Testis (tissue), 3 donors: Measurements from ENCODE around the gene RABIF. TPM values are rescaled to one million over a fixed set of nuclear protein-coding genes. Genes with fewer than 3 reads are reported as not detected.

Experiments used
- DNase-seq: peaks from one replicate; pipeline ENCODE4 v3.0.0-alpha.2; 2019
- H3K27ac ChIP-seq, 2 donors: fragments of 200-600 bp; sonication (generic); one replicate each; pipeline ENCODE4 v1.5.1; 2019
- H3K27me3 ChIP-seq: fragments of 200-600 bp; sonication (generic); one replicate; pipeline ENCODE4 v1.5.1; 2019
- H3K36me3 ChIP-seq: fragments of 200-600 bp; sonication (generic); one replicate; pipeline ENCODE4 v1.5.1; 2017; ENCODE audit warnings: low read depth; ENCODE audit errors: missing control alignments
- H3K4me1 ChIP-seq: fragments of 200-600 bp; sonication (generic); one replicate; pipeline ENCODE4 v1.5.1; 2019
- H3K4me3 ChIP-seq, 2 donors: fragments of 200-600 bp; sonication (generic); one replicate each; pipeline ENCODE4 v1.5.1; 2017 to 2019
- H3K9me3 ChIP-seq: fragments of 200-600 bp; sonication (generic); one replicate; pipeline ENCODE4 v1.5.1; 2017
- POLR2A ChIP-seq: fragments of 450-650 bp; IDR thresholded peaks from one replicate; pipeline ENCODE4 v1.6.1; 2017; ENCODE audit warnings: antibody characterized with exemption, mild to moderate bottlenecking, moderate library complexity
- WGBS, 2 donors: methylation state at CpG; one replicate each; pipeline ENCODE4 v1.1.5; 2018; 5-methylcytosine and 5-hydroxymethylcytosine counted together
- intact Hi-C: fragments of 100-400 bp; cut with DNase I; formaldehyde crosslinking; loops from one replicate; pipeline ENCODE4 v1.15.1; 2023; ENCODE audit warnings: low total_unique reads
- polyA plus RNA-seq: library from polyadenylated mRNA; stranded (reverse); fragments of 350-450 nt; fragmentation: Illumina TruSeq; extraction: RNeasy Lipid Tissue Mini Kit (QIAGEN cat#74804); gene quantifications from one replicate; pipeline ENCODE4 v1.2.3, GENCODE V29; 2014; ENCODE audit warnings: low read depth, low replicate concordance; ENCODE audit not compliant: insufficient read depth
- total RNA-seq, 2 donors: library from RNA; depleted of rRNA; stranded (reverse); fragments of >200 nt; gene quantifications; one replicate each; pipeline ENCODE4 v1.2.3, GENCODE V29; 2016
- TF ChIP-seq, protein P1 (sequence below), 3 experiments: fragments of 450-650 bp in 2 of 3; fragments of 200-600 bp in 1 of 3; sonication (generic) in 1 of 3; IDR thresholded peaks; one replicate each; pipeline ENCODE4 v1.5.1; 2016 to 2019; ENCODE audit warnings: antibody characterized with exemption in 3 of 3, mild to moderate bottlenecking in 2 of 3, moderate library complexity in 1 of 3

The RABIF gene
- total and polyA plus RNA-seq, 3 donors from 2014 or later, result 19.1 to 35.2 (median 19.5) TPM

DNA sequence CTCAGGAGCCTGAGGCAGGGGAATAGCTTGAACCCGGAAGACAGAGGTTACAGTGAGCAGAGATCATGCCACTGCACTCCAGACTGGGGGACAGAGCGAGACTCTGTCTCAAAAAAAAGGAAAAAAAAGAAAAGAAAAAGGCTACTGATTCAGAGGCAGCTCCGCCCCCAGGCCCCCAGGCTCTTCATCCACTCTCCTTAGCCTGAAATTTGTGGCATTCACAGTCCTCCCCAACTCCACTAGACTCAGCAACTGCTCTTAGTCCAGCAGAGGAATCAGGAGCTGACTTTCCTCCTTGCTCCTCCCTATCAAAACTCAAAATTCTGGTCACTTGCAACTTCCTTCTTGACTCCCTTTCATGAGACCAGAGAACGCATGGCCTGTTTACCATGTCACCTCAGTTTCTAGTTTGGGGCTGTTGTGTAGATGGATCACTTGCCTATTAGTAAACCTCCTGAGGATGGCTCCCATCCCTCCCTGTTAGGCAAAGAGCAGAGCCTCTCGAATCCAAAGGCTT is 51.1 kb downstream of the RABIF start:
- 94% methylated on average over 5 of the region's 5 CpGs for WGBS, 2 donors
- H3K36me3 ChIP-seq, result no peaks in the 10 kb centered on the region

DNA sequence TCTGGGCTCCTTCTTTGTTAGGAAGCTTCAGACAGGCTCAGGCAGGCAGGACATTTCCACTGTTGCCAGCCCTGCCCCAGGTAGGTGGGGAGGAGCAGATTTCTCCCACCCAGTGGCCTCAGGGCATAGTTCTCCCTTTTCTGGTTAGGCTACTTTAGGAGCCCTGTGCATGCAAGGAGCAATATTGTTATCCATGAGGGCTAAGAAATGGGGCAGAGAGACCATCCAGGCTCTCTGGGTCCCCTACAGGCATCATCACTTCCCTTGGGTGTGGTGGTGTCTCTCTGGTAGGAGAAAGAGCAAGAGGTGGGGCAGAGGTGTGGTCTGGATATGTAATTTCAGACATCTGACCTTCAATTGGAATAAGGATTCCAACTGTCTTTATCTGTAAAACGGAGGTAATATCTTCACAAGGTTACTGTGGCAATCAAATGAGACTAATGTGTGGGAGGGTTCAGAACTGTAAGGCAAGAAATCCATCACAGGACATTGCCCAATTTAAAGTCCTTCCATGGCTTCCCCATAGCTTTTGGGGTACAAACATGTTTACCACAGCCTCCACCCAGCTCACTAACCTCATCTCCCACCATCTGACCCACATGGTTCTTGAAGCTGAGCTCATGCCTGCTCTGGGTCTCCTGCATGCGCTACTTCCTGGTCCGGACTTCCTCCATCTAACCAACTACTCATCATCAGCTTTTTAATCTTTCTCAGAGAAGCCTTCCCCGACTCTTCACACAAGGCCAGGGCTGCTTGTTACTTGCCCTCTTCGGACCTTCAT is 52.1 kb downstream of the RABIF start:
- no peaks in the 10 kb centered on the region for H3K4me1 ChIP-seq
- no peaks in the 10 kb centered on the region for H3K27me3 ChIP-seq
- no peak overlapping the region for H3K4me3 ChIP-seq
- intact Hi-C loops, result no loop called here
- TF ChIP-seq, protein P1, sequence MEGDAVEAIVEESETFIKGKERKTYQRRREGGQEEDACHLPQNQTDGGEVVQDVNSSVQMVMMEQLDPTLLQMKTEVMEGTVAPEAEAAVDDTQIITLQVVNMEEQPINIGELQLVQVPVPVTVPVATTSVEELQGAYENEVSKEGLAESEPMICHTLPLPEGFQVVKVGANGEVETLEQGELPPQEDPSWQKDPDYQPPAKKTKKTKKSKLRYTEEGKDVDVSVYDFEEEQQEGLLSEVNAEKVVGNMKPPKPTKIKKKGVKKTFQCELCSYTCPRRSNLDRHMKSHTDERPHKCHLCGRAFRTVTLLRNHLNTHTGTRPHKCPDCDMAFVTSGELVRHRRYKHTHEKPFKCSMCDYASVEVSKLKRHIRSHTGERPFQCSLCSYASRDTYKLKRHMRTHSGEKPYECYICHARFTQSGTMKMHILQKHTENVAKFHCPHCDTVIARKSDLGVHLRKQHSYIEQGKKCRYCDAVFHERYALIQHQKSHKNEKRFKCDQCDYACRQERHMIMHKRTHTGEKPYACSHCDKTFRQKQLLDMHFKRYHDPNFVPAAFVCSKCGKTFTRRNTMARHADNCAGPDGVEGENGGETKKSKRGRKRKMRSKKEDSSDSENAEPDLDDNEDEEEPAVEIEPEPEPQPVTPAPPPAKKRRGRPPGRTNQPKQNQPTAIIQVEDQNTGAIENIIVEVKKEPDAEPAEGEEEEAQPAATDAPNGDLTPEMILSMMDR (IDR thresholded peaks at IDR 0.05), result no peak
- TF ChIP-seq POLR2A, result no peak
- no peak for DNase-seq
- WGBS, 2 donors, result 70 to 71% methylated on average over 5 of the region's 5 CpGs
- no peaks in the 10 kb centered on the region for H3K36me3 ChIP-seq
- H3K9me3 ChIP-seq, result no peaks in the 10 kb centered on the region
- H3K27ac ChIP-seq, result no peak overlapping the region

More for the DNA sequence above, 51.1 kb downstream of the RABIF start:
- intact Hi-C loops, result no loop called here
- Histone ChIP-seq H3K4me3 (no peak overlapping the region), H3K9me3 (no peaks in the 10 kb centered on the region), H3K4me1 (no peaks in the 10 kb centered on the region), H3K27me3 (no peaks in the 10 kb centered on the region), H3K27ac (no peak overlapping the region)
- no peak for TF ChIP-seq POLR2A
- TF ChIP-seq, protein P1 (IDR thresholded peaks at IDR 0.05), result no peak
- DNase-seq, result no peak

DNA sequence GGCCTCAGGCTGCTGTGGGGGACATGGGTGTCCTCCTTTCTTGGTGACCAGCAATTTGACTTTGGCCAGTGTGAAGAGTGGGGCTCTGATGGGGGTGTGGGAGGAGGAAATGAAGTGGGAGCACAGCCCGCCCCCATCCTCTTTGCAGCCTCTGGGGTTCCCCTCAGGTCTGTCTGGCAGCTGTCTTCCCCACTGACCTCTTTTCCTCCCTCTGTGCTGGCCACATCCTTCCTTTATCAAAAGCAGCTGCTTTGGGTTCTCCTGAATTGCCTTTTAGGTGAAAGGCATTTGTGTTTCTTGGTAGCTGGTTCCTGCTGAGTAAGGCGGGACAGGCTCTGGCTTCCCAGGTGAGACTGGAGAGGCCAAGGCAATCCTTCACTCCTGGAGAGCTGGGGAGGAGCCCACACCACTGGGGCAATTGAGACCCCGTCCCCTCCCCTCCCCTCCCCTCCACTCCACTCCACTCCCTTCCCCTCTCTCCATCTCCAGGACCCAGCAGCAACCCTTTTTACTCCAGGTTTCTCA is 53.3 kb downstream of the RABIF start:
- intact Hi-C loops, result no loop called here
- Histone ChIP-seq H3K36me3 (no peaks in the 10 kb centered on the region), H3K9me3 (no peaks in the 10 kb centered on the region), H3K4me1 (no peaks in the 10 kb centered on the region), H3K27me3 (no peaks in the 10 kb centered on the region), H3K27ac (no peak overlapping the region), H3K4me3 (no peak overlapping the region)
- no peak for DNase-seq
- no peak for TF ChIP-seq POLR2A
- TF ChIP-seq, protein P1 (IDR thresholded peaks at IDR 0.05), result no peak
- 51 to 63% methylated on average over 3 of the region's 3 CpGs for WGBS, 2 donors

DNA sequence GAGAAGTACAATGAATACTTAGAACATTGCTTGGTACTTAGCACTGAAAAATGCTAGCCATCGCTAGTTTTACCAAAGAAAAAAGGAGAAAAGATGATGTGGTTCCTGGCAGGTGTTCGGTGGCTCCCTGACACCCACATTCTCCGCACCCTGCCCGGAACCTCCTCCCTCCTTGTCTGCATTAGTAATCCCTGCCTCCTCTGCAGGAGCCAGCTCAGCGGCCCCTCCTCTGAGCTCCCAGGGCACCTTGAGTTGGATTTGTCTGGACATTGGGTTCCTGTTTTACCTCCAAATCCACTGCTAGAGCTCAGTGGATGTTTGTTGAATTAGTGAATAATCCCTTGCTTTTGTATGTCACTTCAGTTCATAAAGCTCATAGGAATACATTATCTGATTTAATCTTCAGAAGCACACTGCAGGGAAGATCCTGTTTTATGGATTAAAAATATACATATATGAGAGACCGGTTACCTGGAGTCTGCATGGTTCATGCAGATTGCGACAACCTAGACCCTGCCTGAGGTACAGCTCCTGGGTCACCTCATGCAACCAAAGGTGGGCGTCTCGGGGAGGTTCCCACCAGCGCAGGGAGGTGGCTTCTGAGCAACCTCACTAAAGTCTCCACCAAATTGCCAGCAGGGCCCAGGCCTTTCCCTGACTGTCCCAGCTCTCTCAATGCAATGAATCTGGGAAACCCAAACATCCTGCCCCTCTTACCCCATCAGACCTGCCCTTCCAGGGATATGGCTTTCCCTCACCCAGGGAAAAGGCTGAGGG is 54.0 kb downstream of the RABIF start:
- no peak for DNase-seq
- Histone ChIP-seq H3K27ac (no peak overlapping the region), H3K4me3 (no peak overlapping the region), H3K9me3 (no peaks in the 10 kb centered on the region), H3K27me3 (no peaks in the 10 kb centered on the region), H3K36me3 (no peaks in the 10 kb centered on the region), H3K4me1 (no peaks in the 10 kb centered on the region)
- intact Hi-C loops, result no loop called here
- TF ChIP-seq, protein P1 (IDR thresholded peaks at IDR 0.05), result no peak
- no peak for TF ChIP-seq POLR2A
- 91 to 92% methylated on average over 9 to 10 of the region's 10 CpGs for WGBS, 2 donors
